Activated T-cell treated with anti-CD3 and anti-CD28 coated beads, Interleukin-2, amount 50 U/mL, for 48 hours (primary cell): ENCODE results near the gene MLIP.

ENCODE experiments used
- DNase-seq, 2 experiments: peaks; one replicate each; pipeline ENCODE4 v3.0.0-alpha.2; 2020

The MLIP gene

DNA sequence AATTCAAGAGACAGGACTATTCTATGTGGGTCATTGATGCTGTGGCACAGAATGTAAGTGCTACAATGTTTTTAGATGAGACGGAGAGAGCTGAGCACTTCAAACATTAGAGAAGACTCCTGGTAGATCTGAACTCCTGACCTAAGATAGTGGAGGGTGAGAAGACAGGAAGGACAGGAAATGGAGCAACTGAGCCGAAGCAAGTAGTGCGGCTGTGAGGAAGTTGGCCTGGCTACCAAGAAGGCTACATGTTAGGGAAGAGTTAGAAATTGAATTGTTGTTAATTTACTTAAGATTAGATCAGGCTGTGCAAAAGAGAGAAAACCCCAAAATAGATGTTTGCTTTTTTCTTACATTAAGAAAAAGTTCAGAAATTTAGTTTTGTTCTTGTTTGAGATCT is 14.4 kb upstream of the MLIP start:
- DNase-seq = no peak

DNA sequence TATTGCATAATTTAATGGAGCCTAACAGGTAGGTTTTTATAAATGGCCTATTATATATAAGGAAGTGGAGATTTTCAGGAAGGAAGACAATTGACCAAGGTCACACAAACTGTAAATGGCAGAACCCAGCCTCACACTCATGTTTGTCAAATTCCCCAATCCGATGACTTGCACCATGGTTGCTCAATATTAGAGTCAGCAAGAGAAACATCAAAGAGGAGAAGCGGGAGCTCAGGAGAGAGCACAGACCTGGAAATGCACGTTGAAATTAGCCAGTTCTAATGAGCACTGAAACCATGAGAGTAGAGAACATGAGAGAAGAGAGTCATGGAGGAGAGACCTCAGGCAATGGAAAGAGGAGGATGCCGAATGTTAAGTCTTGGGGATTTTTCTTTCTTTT is 13.5 kb upstream of the MLIP start:
- DNase-seq = no peak

DNA sequence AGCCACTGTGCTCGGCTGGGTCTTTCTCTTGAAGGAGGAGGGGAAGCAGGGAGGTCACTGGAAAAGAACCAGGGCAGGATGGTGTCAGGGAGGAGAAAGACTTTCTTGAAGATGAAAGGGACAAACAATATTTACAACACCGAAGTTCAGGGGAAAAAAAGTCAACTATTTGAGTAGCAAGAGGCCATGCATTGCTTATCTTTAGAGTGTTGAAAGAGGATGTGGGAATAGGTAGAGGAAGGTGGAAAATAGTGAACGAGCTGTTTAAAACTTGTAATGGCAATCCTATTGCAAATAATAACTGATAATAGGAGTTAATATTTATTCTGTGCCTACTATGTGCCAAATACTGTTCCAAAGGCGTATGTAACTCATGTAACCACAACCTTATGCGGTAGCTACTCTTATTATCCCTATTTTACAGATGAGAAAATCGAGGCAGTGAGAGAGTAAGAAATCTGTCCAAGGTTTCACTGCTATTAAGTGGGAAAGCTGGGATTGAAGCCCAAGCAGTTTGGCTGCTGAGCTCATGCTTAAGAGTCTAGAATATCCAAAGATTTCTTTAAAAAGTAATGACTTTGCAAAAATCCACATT is 12.7 kb upstream of the MLIP start:
- DNase-seq = no peak

- DNase-seq = no peak
Observed at GRCh38 chr6:54099225-54099624, 12.0 kb upstream of the MLIP start.

- no peak for DNase-seq
Observed at GRCh38 chr6:54100411-54101006, 10.7 kb upstream of the MLIP start.

GRCh38 chr6:54102238-54102637 is 9.0 kb upstream of the MLIP start:
- no peak for DNase-seq

DNA sequence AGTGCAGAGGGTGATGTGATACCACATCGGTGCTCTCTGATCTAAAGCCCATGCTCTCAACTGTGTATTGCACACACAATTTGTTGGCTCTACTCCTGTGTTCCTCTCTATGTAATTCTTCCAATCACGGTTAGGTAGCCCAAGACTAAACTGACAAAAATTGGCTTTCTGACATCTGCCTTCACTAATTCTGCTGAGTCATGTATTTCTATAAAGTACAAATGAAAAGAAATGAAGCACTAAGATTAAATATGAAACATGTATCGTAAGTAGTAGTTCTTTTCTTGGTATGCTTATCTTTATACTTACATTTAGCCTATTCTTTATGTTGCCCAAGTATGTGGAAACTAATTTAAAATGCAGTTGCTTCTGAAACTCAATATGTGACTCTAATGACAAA is 7.7 kb upstream of the MLIP start:
- DNase-seq = no peak

DNA sequence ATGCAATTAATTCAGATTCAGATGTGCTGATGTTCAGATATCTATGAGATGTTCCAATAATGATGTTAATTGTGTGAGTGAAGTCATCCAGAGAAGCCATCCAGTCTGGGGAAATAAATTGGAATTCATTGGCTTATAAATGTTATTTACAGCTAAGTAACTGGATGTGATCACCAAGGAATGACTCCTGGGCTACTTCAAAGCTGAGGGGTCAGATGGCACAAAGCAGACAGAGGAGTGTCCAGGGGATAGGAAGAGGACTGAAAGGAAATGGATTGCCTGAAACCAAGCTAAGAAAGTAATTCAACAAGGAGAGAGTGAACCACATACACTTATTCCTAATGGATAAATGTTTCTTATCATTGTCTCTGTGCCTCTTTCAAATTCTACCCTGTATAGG is 4.5 kb upstream of the MLIP start:
- no peak for DNase-seq

GRCh38 chr6:54107470-54108090 is 3.7 kb upstream of the MLIP start:
- DNase-seq = no peak

- DNase-seq = no peak
Observed at GRCh38 chr6:54108271-54108670, 3.0 kb upstream of the MLIP start.

DNA sequence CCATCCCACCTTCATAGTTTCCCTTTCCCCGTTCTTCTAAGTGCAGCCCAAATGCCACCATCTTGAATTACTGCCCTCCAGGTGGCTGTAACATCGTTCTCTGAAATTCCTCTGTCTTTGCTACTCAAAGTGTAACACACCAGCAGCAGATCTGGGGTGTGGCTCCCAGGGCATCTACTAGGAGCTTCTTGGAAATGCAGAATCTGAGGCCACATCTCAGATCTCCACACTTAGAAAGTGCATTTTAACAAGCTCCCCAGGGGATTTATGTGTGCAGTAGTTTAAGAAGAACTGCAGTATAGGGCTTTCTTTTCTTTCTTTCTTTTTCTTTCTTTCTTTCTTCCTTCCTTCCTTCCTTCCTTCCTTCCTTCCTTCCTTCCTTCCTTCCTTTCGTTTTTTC is 1.7 kb upstream of the MLIP start:
- no peak for DNase-seq

- DNase-seq = no peak
Observed at GRCh38 chr6:54112151-54112650, 958 bp downstream of the MLIP start.

DNA sequence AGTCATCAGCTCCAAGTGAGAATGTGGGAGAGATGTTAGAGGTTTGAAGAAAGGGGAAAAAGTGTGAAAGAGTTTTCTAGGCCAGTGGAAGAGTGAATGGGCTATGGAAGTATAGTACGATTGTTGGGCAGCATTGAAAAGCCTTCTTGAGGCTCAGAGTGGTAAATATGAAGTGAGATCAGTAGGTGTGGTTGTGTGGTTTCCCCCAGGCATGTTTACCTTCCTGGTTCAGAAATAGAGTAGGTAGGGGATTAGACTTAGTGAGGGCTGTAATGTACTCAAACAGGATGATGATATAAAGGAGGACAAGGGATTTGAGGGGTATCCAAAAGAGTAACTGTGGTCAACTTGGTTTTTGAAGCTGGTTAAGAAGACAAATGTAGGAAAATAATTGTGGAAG is 3.7 kb downstream of the MLIP start:
- DNase-seq = no peak

- DNase-seq = no peak
Observed at GRCh38 chr6:54115966-54116365, 4.7 kb downstream of the MLIP start.

DNA sequence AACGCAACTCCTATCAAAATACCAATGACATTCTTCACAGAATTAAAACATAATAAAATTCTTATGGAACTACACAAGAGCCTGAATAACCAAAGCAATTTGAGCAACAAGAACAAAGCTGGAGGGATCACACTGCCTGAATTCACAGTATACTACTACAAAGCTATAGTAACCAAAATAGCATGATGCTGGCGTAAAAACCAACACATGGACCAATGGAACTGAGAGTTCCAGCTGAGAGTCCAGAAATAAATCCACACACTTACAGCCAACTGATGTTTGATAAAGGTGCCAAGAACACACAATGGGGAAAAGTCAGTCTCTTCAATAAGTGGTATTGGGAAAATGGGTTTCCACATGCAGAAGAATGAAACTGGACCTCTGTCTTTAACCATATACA is 6.9 kb downstream of the MLIP start:
- no peak for DNase-seq

DNA sequence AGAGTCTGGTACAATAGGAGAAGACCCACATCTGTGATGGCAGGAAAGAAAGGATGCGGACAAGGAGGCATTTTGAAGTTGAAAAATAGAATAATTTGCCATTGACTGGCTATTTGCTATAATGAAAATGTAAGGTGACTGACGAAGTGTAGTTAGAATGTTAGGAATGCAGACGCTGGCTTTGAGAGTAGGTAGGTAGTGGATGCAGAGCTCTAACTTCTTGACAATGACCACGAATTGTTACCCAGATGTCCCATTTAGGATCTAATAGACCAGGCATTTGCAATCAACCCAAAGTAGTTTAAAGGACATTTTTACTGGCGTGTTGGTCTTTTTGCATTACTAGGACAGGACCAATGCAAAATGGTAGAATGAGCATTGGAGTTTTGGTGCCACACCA is 14.2 kb downstream of the MLIP start:
- DNase-seq = no peak

DNA sequence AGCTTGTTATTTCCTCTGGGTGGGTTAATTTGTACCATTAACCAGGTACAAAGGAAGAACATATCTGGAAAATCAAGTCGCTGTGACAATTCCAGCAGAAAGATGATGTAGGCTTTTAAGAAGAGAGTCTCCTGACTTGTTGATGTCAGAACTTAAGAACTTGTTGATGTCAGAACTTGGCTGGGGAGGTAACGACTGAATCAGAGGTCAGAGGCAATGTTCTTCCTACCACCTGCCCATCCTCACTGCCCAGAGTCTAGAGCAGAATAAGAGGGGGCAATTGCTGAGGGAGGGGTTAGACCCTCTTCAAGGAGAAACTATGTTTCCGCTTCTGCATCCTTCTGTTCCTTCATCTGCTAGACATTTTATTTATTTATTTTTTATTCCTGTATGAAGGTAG is 18.9 kb downstream of the MLIP start:
- DNase-seq = no peak

- no peak for DNase-seq
Observed at GRCh38 chr6:54132587-54132986, 21.3 kb downstream of the MLIP start.

DNA sequence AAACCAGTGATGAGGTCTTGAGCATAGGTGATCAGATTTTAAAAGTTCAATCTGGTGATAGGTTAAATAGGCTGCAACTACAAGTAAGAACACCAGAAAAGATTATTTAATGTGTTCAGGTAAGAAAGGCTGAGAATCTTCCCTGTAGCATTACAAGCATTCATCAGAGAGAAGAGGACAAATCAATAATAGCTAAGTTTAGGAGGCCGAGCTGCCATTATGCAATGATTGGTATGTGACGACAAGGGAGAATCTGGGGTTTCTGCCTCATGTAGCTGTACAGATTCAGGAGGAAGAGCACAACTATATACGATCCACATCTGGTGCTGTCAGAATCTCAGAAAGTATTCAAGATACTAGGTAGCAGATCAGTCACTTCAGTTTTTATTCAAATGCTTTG is 21.9 kb downstream of the MLIP start:
- no peak for DNase-seq

- no peak for DNase-seq
Observed at GRCh38 chr6:54134935-54135334, 23.7 kb downstream of the MLIP start.

DNA sequence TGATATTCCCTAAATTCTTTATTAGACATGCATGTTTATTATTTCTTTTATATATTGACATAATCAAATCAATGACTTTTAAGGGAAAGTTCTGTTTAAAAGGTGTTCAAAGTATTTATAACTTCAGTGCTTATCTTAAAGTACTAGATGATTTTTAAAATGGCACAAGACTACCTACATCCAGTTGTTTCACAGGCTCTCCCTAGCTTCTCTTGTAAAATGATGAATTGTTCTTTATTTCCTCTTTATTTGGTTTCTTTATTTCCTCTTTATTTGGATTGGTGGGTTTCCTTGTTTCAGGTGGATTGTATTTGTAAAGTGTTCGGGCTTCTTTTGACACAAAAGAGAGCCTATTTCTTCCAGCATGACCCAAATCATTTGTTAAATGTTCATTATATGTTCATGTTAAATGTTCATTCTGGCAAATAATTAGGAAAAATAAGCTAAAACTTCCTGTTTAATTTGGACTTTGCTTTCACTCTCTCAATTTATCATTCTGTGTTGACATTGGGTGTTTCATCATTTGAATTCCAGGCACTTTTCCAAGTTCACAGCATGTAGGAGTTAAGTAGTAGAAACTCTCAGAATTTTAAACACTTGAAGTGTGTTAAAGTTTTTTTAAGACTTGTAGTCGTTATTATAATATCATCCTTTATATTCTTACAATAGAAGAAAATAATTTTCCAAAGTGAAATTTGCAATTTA is 24.6 kb downstream of the MLIP start:
- DNase-seq = no peak

GRCh38 chr6:54138795-54139194 is 27.6 kb downstream of the MLIP start:
- DNase-seq = no peak

GRCh38 chr6:54140811-54141210 is 29.6 kb downstream of the MLIP start:
- DNase-seq = no peak

- DNase-seq = no peak
Observed at GRCh38 chr6:54142889-54143519, 31.8 kb downstream of the MLIP start.
